IMR-90 (cell line): ENCODE data around the gene CATSPERZ. TPM values are rescaled to one million over a fixed set of nuclear protein-coding genes. Genes with fewer than 3 reads are reported as not detected.

Source experiments
- ATAC-seq: fragments of 200-7000 bp; cut with Tn5 transposase; 2 replicates; pipeline ENCODE4 v1.9.1; 2020; ENCODE audit warnings: low read depth, mild to moderate bottlenecking, moderate library complexity
- BruUV-seq: library from RNA; stranded (reverse); fragments of 400-500 nt; replicated peaks from 2 replicates; lab custom pipeline; 2021; lab: Mats Ljungman, UMichigan
- CTCF ChIA-PET: fragments of 300-600 bp; formaldehyde crosslinking; extraction: SDS; loops from one replicate; lab custom pipeline; 2021; ENCODE audit warnings: antibody characterized with exemption; lab: Yijun Ruan, JAX
- POLR2A ChIA-PET: fragments of 300-600 bp; sonication (Branson Sonifier 250); formaldehyde crosslinking; loops from one replicate; lab custom pipeline; 2022; ENCODE audit warnings: antibody characterized with exemption; ENCODE audit not compliant: unreplicated experiment; lab: Charles Lee
- DNase-seq: peaks from one replicate; pipeline ENCODE4 v3.0.0; 2013
- H2AFZ ChIP-seq: replicated peaks from 2 replicates; pipeline ENCODE3; 2013; ENCODE audit warnings: low read length, mild to moderate bottlenecking; ENCODE audit not compliant: poor library complexity
- H2AK5ac ChIP-seq: 2 replicates; pipeline ENCODE4 v1.6.1; 2013; ENCODE audit warnings: low read depth, low read length, inconsistent platforms
- H2AK9ac ChIP-seq: replicated peaks from 2 replicates; pipeline ENCODE3; 2013; ENCODE audit warnings: mild to moderate bottlenecking, low read depth, low read length, moderate library complexity; ENCODE audit not compliant: poor library complexity
- H2BK120ac ChIP-seq: 2 replicates; pipeline ENCODE4 v1.6.1; 2013; ENCODE audit warnings: low read depth, low read length, inconsistent platforms
- H2BK15ac ChIP-seq: 3 replicates; pipeline ENCODE4 v1.6.1; 2013; ENCODE audit warnings: low read depth, low read length, inconsistent platforms
- H2BK20ac ChIP-seq: 2 replicates; pipeline ENCODE4 v1.6.1; 2013; ENCODE audit warnings: low read depth, mild to moderate bottlenecking, inconsistent platforms, low read length, moderate library complexity
- H2BK5ac ChIP-seq: 2 replicates; pipeline ENCODE4 v1.6.1; 2013; ENCODE audit warnings: mild to moderate bottlenecking, low read depth, low read length, inconsistent platforms; ENCODE audit not compliant: poor library complexity, severe bottlenecking
- H3K14ac ChIP-seq: replicated peaks from 2 replicates; pipeline ENCODE4 v1.6.1; 2013; ENCODE audit warnings: low read depth, low read length, inconsistent platforms
- H3K18ac ChIP-seq: 2 replicates; pipeline ENCODE4 v1.6.1; 2013; ENCODE audit warnings: low read depth, low read length, control low read depth
- H3K23ac ChIP-seq: 2 replicates; pipeline ENCODE4 v1.6.1; 2013; ENCODE audit warnings: low read depth, low read length, inconsistent platforms
- H3K27ac ChIP-seq: 2 replicates; pipeline ENCODE4 v1.5.1; 2013; ENCODE audit warnings: mild to moderate bottlenecking, control low read depth, low read length; ENCODE audit not compliant: insufficient read depth
- H3K27me3 ChIP-seq: 2 replicates; pipeline ENCODE4 v1.6.1; 2013; ENCODE audit warnings: low read length; ENCODE audit not compliant: control insufficient read depth, insufficient read depth
- H3K36me3 ChIP-seq: 2 replicates; pipeline ENCODE4 v1.6.1; 2013; ENCODE audit warnings: low read length, mixed read lengths; ENCODE audit not compliant: control insufficient read depth, insufficient read depth
- H3K4ac ChIP-seq: 2 replicates; pipeline ENCODE4 v1.6.1; 2013; ENCODE audit warnings: low read depth, low read length, inconsistent platforms
- H3K4me1 ChIP-seq: 2 replicates; pipeline ENCODE4 v1.6.1; 2013; ENCODE audit warnings: low read length, mixed read lengths; ENCODE audit not compliant: control insufficient read depth, insufficient read depth
- H3K4me2 ChIP-seq: 2 replicates; pipeline ENCODE4 v1.6.1; 2013; ENCODE audit warnings: low read depth, mild to moderate bottlenecking, control low read depth, low read length, moderate library complexity
- H3K4me3 ChIP-seq: 2 replicates; pipeline ENCODE4 v1.5.1; 2013; ENCODE audit warnings: low read depth, mild to moderate bottlenecking, control low read depth, low read length, moderate library complexity; ENCODE audit not compliant: insufficient read depth
- H3K56ac ChIP-seq: 2 replicates; pipeline ENCODE4 v1.6.1; 2013; ENCODE audit warnings: low read length, inconsistent platforms; ENCODE audit not compliant: insufficient read depth; ENCODE audit errors: extremely low read depth
- H3K79me1 ChIP-seq, 2 experiments: 2 replicates each; pipeline ENCODE4 v1.6.1; 2013; ENCODE audit warnings: low read length in 2 of 2, inconsistent platforms in 1 of 2, low read depth in 1 of 2
- H3K9ac ChIP-seq: 2 replicates; pipeline ENCODE4 v1.6.1; 2013; ENCODE audit warnings: low read depth, low read length, control low read depth
- H3K9me1 ChIP-seq: 2 replicates; pipeline ENCODE4 v1.6.1; 2013; ENCODE audit warnings: low read length, inconsistent platforms; ENCODE audit not compliant: insufficient read depth
- H3K9me3 ChIP-seq: 2 replicates; pipeline ENCODE4 v1.6.1; 2013; ENCODE audit warnings: low read length; ENCODE audit not compliant: control insufficient read depth, insufficient read depth
- H4K20me1 ChIP-seq: 2 replicates; pipeline ENCODE4 v1.6.1; 2013; ENCODE audit warnings: low read length, inconsistent platforms; ENCODE audit not compliant: insufficient read depth
- H4K5ac ChIP-seq: 2 replicates; pipeline ENCODE4 v1.6.1; 2013; ENCODE audit warnings: mild to moderate bottlenecking, low read depth, low read length, control low read depth
- H4K8ac ChIP-seq, 2 experiments: 2 replicates each; pipeline ENCODE4 v1.6.1; 2013; ENCODE audit warnings: low read depth in 2 of 2, low read length in 2 of 2, control low read depth in 1 of 2, inconsistent platforms in 1 of 2
- H4K91ac ChIP-seq: 2 replicates; pipeline ENCODE4 v1.6.1; 2013; ENCODE audit warnings: low read depth, low read length, inconsistent platforms; ENCODE audit not compliant: insufficient read depth
- BHLHE40 ChIP-seq: fragments of 150-350 bp; IDR thresholded peaks from 2 replicates; pipeline ENCODE4 v1.6.1; 2016; ENCODE audit warnings: mild to moderate bottlenecking, low read depth, low read length
- CEBPB ChIP-seq: IDR thresholded peaks from 2 replicates; pipeline ENCODE4 v1.6.1; 2012; ENCODE audit warnings: low read depth, low read length, improper control_type of control experiment
- MAFK ChIP-seq: IDR thresholded peaks from 2 replicates; pipeline ENCODE4 v1.6.1; 2012; ENCODE audit warnings: low read depth, low read length, improper control_type of control experiment
- NFE2L2 ChIP-seq: fragments of 150-350 bp; IDR thresholded peaks from 2 replicates; pipeline ENCODE4 v1.6.1; 2016; ENCODE audit warnings: low read depth, mild to moderate bottlenecking, low read length
- POLR2A ChIP-seq: IDR thresholded peaks from 2 replicates; pipeline ENCODE4 v1.6.1; 2012; ENCODE audit warnings: mild to moderate bottlenecking, low read depth, low read length
- RFX5 ChIP-seq: IDR thresholded peaks from 2 replicates; pipeline ENCODE4 v1.8.0; 2012; ENCODE audit warnings: low read depth, mild to moderate bottlenecking, low read length, moderate library complexity
- SMC3 ChIP-seq: fragments of 150-350 bp; IDR thresholded peaks from 2 replicates; pipeline ENCODE4 v1.6.1; 2016; ENCODE audit warnings: low read depth, mild to moderate bottlenecking, antibody characterized with exemption, low read length, moderate library complexity
- WGBS, 2 experiments: methylation state at CpG; one replicate each; pipeline versions ENCODE4 v1.1.5 to v1.1.7; 2013; ENCODE audit warnings: missing lambda C conversion rate in 2 of 2; ENCODE audit not compliant: insufficient read length in 1 of 2; ENCODE audit errors: extremely low coverage in 2 of 2; 5-methylcytosine and 5-hydroxymethylcytosine counted together
- dilution Hi-C: fragments of 300-500 bp; cut with HindIII; formaldehyde crosslinking; loops from one replicate; pipeline ENCODE4 v1.14.3; 2018; ENCODE audit warnings: low sequenced_read_pairs; ENCODE audit not compliant: unreplicated experiment
- in situ Hi-C: fragments of 300-500 bp; cut with MboI; formaldehyde crosslinking; loops from 3 replicates; pipeline ENCODE4 v1.14.3; 2019; ENCODE audit warnings: low sequenced_read_pairs, inconsistent platforms, mixed read lengths
- intact Hi-C: fragments of 100-400 bp; cut with micrococcal nuclease; formaldehyde crosslinking; loops from 2 replicates; pipeline ENCODE4 v1.10.0; 2022
- polyA plus RNA-seq, 3 experiments: library from polyadenylated mRNA; depleted of rRNA; stranded (reverse); fragments of >200 nt; gene quantifications; 2 replicates each; pipeline ENCODE4 v1.2.3, GENCODE V29; 2012; ENCODE audit warnings: low replicate concordance in 1 of 3
- total RNA-seq: library from RNA; depleted of rRNA; stranded (reverse); fragments of >200 nt; gene quantifications from 2 replicates; pipeline ENCODE4 v1.2.3, GENCODE V29; 2012

The CATSPERZ gene
- total and polyA plus RNA-seq, 2 of the 4 experiments (the other 2 are of a cell fraction) = not detected

- Histone ChIP-seq H2BK15ac (no peak overlapping the region), H3K23ac (no peak overlapping the region), H3K4me3 (no peak overlapping the region), H4K91ac (no peak overlapping the region), H3K4ac (no peak overlapping the region), H3K27me3 (peaks cover 9% of the 10 kb centered on the region; the same call in 1 of the 2 replicates), H3K36me3 (no peaks in the 10 kb centered on the region), H3K27ac (no peak overlapping the region), H3K14ac (no peak overlapping the region), H3K18ac (no peak overlapping the region), H3K4me2 (no peak overlapping the region), H3K9ac (no peak overlapping the region), H4K5ac (no peak overlapping the region), H2AFZ (no peak overlapping the region), H4K20me1 (0 out of 2 replicates have a peak, but pooled peaks cover 3% of the 10 kb centered on the region), H3K9me1 (peaks cover 3% of the 10 kb centered on the region; the same call in 1 of the 2 replicates), H2BK20ac (no peak overlapping the region), H3K79me1 (no peaks in the 10 kb centered on the region), H2BK120ac (no peak overlapping the region), H2BK5ac (no peak overlapping the region), H2AK5ac (no peak overlapping the region; the same call in 1 of the 2 replicates), H3K9me3 (no peaks in the 10 kb centered on the region), H4K8ac (no peak overlapping the region), H3K4me1 (peaks cover 6% of the 10 kb centered on the region), H3K56ac (no peak overlapping the region), H2AK9ac (no peak overlapping the region)
- TF ChIP-seq POLR2A (no peak), CEBPB (peak; percentile 33; the same call in 1 of the 2 replicates), BHLHE40 (no peak), SMC3 (no peak), MAFK (no peak), RFX5 (no peak), NFE2L2 (no peak)
- ChIA-PET CTCF (no interaction called here), POLR2A (interaction anchor here (0.7 kb wide), 1 partner anchor 135 kb away, joined by 4 read pairs; no protein-coding TSS in a partner anchor)
- ATAC-seq (no peak), DNase-seq (no peak)
- intact Hi-C loops = no loop called here
- dilution Hi-C loops = no loop called here
- in situ Hi-C loops = no loop called here
- no TSS peak for BruUV-seq
- 70% methylated on average over 2 of the region's 8 CpGs; no CpG with 5 or more reads in 1 of the 2 experiments for WGBS, 2 experiments
Observed at GRCh38 chr11:64337538-64338249, 37.5 kb downstream of the CATSPERZ start.
